GM18508 (cell line): Measurements from ENCODE around the gene ERP29.
"Not testable (repeated sequence)": the region's sequence is repeated elsewhere in the genome, so short reads cannot be mapped to it uniquely, and the experiment has no call there.

Experiments used
- ATAC-seq: cut with Tn5 transposase; IDR thresholded peaks from one replicate; pipeline ENCODE4 v1.9.1; 2021; ENCODE audit warnings: moderate number of reproducible peaks; ENCODE audit not compliant: insufficient read depth, unreplicated experiment

ERP29 gene

GRCh38 chr12:112031472-112031871 lies 18.2 kb downstream of the ERP29 start:
- no peak for ATAC-seq

- no peak for ATAC-seq
Measured at GRCh38 chr12:112032292-112032691, 19.1 kb downstream of the ERP29 start.

- ATAC-seq = no peak
Measured at GRCh38 chr12:112035219-112035785, 22.1 kb downstream of the ERP29 start.

- not testable (repeated sequence) for ATAC-seq
Measured at GRCh38 chr12:112036614-112037013, 23.4 kb downstream of the ERP29 start.

GRCh38 chr12:112046003-112046402 lies 32.8 kb downstream of the ERP29 start:
- no peak for ATAC-seq

GRCh38 chr12:112049351-112049750 lies 36.1 kb downstream of the ERP29 start:
- no peak for ATAC-seq

GRCh38 chr12:112061137-112061536 lies 47.9 kb downstream of the ERP29 start:
- no peak for ATAC-seq

- no peak for ATAC-seq
Measured at GRCh38 chr12:112063273-112063672, 50.0 kb downstream of the ERP29 start.

GRCh38 chr12:112066566-112066965 lies 53.3 kb downstream of the ERP29 start:
- ATAC-seq = no peak
